AML-193 (cell line): ENCODE results near the gene DSTN.
"Not testable (repeated sequence)": the region's sequence is repeated elsewhere in the genome, so short reads cannot be mapped to it uniquely, and the experiment has no call there.

Experiments used
- DNase-seq, 2 experiments: peaks; one replicate each; lab custom pipeline; 2025; lab: John Stamatoyannopoulos, UW

Gene DSTN

GRCh38 chr20:17651129-17651759, 81.4 kb downstream of the DSTN start:
- DNase-seq, result no peak

GRCh38 chr20:17651760-17652388, 82.0 kb downstream of the DSTN start:
- DNase-seq, result no peak

GRCh38 chr20:17652411-17652810, 82.5 kb downstream of the DSTN start:
- DNase-seq, result no peak

GRCh38 chr20:17653835-17654648, 84.2 kb downstream of the DSTN start:
- no peak for DNase-seq

GRCh38 chr20:17654649-17655285, 84.9 kb downstream of the DSTN start:
- DNase-seq, result no peak

GRCh38 chr20:17655286-17655651, 85.4 kb downstream of the DSTN start:
- no peak for DNase-seq

GRCh38 chr20:17655865-17656479, 86.1 kb downstream of the DSTN start:
- no peak for DNase-seq

GRCh38 chr20:17657079-17657825, 87.4 kb downstream of the DSTN start:
- no peak for DNase-seq

- no peak for DNase-seq
Observed at GRCh38 chr20:17657898-17658647, 88.2 kb downstream of the DSTN start.

- no peak for DNase-seq
Observed at GRCh38 chr20:17658648-17658993, 88.7 kb downstream of the DSTN start.

GRCh38 chr20:17659344-17659743, 89.5 kb downstream of the DSTN start:
- not testable (repeated sequence) for DNase-seq
